Right lobe of liver (tissue), 4 donors: ENCODE data around the gene POC1A.

Source experiments
- CTCF ChIP-seq, 4 donors: fragments of 200-600 bp in 3 of 4; fragments of 450-650 bp in 1 of 4; IDR thresholded peaks; one replicate each; pipeline versions ENCODE4 v1.5.1 to v1.8.0; 2016 to 2022; ENCODE audit warnings: antibody characterized with exemption in 4 of 4, mild to moderate bottlenecking in 2 of 4
- POLR2A ChIP-seq: fragments of 450-650 bp; IDR thresholded peaks from one replicate; pipeline ENCODE4 v1.6.1; 2017; ENCODE audit warnings: antibody characterized with exemption, mild to moderate bottlenecking
- donor health status: DM: no; HTN: no; CAD: no.
- donor health status: DM: no; HTN: no; CAD: no.
- donor health status: DM: no; HTN: yes; CAD: no.

GRCh38 chr3:52084216-52084945 is 69.8 kb downstream of the POC1A start:
- no peak for TF ChIP-seq CTCF (IDR thresholded peaks at IDR 0.05)
- no peak for TF ChIP-seq POLR2A
